ENCODE data around the gene MYLK2. TPM values are rescaled to one million over a fixed set of nuclear protein-coding genes. Genes with fewer than 3 reads are reported as not detected.

The MYLK2 gene
- total and polyA plus RNA-seq, 2 of the 4 experiments (the other 2 are of a cell fraction): 0.18 to 0.27 TPM

DNA sequence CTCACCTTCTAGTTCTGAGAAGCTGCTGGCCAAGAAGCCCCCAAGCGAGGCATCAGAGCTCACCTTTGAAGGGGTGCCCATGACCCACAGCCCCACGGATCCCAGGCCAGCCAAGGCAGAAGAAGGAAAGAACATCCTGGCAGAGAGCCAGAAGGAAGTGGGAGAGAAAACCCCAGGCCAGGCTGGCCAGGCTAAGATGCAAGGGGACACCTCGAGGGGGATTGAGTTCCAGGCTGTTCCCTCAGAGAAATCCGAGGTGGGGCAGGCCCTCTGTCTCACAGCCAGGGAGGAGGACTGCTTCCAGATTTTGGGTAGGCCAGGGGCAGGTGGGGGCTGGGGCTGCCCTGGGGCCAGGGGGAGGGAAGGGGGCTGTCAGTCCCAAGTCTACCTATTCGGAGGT, 2.3 kb downstream of the MYLK2 start:
- H3K4ac ChIP-seq (ENCODE audit: low read depth, low read length): no peak overlapping the region
- no TSS peak for BruUV-seq (replicated peaks)
- H2AK9ac ChIP-seq (replicated peaks; ENCODE audit: low read depth, low read length, poor library complexity): no peak overlapping the region
- no peaks in the 10 kb centered on the region for H3K27me3 ChIP-seq (ENCODE audit: control insufficient read depth, insufficient read depth, low read length)
- ChIA-PET CTCF (interaction anchor here (0.6 kb wide), 1 partner anchor 249 kb away, joined by 3 read pairs; no protein-coding TSS in a partner anchor), POLR2A (ENCODE audit: unreplicated experiment) (no interaction called here)
- no peak overlapping the region for H3K4me3 ChIP-seq (ENCODE audit: insufficient read depth, low read depth, low read length)
- H3K79me1 ChIP-seq (ENCODE audit: low read depth in 1 of 2, low read length in 2 of 2): no peaks in the 10 kb centered on the region; a peak in 1 of 4 replicates
- no peak overlapping the region for H4K91ac ChIP-seq (ENCODE audit: insufficient read depth, low read depth, low read length)
- no peak overlapping the region for H4K8ac ChIP-seq (ENCODE audit: low read depth in 2 of 2, low read length in 2 of 2)
- H3K14ac ChIP-seq (replicated peaks; ENCODE audit: low read depth, low read length): no peak overlapping the region
- no peak overlapping the region for H3K4me2 ChIP-seq (ENCODE audit: low read depth, low read length)
- H3K56ac ChIP-seq (ENCODE audit: extremely low read depth, insufficient read depth, low read length): no peak overlapping the region
- H2BK15ac ChIP-seq (ENCODE audit: low read depth, low read length): no peak overlapping the region
- no peak overlapping the region for H2BK5ac ChIP-seq (ENCODE audit: low read depth, low read length, poor library complexity, severe bottlenecking)
- no peak overlapping the region for H2AK5ac ChIP-seq (ENCODE audit: low read depth, low read length)
- no peaks in the 10 kb centered on the region for H3K4me1 ChIP-seq (ENCODE audit: control insufficient read depth, insufficient read depth, low read length)
- ATAC-seq (ENCODE audit: low read depth) (no peak), DNase-seq (no peak)
- no peaks in the 10 kb centered on the region for H3K9me1 ChIP-seq (ENCODE audit: insufficient read depth, low read length)
- H4K5ac ChIP-seq (ENCODE audit: low read depth, low read length): no peak overlapping the region
- H3K36me3 ChIP-seq (ENCODE audit: control insufficient read depth, insufficient read depth, low read length): no peaks in the 10 kb centered on the region
- H4K20me1 ChIP-seq (ENCODE audit: insufficient read depth, low read length): no peaks in the 10 kb centered on the region
- WGBS, 2 experiments (ENCODE audit: extremely low coverage in 2 of 2, insufficient read length in 1 of 2): 29% methylated on average over 1 of the region's 5 CpGs; no CpG with 5 or more reads in 1 of the 2 experiments
- no peak overlapping the region for H2AFZ ChIP-seq (replicated peaks; ENCODE audit: low read length, poor library complexity)
- no peak overlapping the region for H3K27ac ChIP-seq (ENCODE audit: insufficient read depth, low read length)
- H2BK20ac ChIP-seq (ENCODE audit: low read depth, low read length): no peak overlapping the region
- TF ChIP-seq CEBPB (IDR thresholded peaks at IDR 0.05; ENCODE audit: low read depth, low read length): no peak
- TF ChIP-seq POLR2A (IDR thresholded peaks at IDR 0.05; ENCODE audit: low read depth, low read length): no peak
- TF ChIP-seq FOS (IDR thresholded peaks at IDR 0.05; ENCODE audit: low read depth, low read length): no peak
- no peak for TF ChIP-seq RFX5 (IDR thresholded peaks at IDR 0.05; ENCODE audit: low read depth, low read length)
- TF ChIP-seq NFE2L2 (IDR thresholded peaks at IDR 0.05; ENCODE audit: low read depth, low read length): no peak
- TF ChIP-seq, protein P1, sequence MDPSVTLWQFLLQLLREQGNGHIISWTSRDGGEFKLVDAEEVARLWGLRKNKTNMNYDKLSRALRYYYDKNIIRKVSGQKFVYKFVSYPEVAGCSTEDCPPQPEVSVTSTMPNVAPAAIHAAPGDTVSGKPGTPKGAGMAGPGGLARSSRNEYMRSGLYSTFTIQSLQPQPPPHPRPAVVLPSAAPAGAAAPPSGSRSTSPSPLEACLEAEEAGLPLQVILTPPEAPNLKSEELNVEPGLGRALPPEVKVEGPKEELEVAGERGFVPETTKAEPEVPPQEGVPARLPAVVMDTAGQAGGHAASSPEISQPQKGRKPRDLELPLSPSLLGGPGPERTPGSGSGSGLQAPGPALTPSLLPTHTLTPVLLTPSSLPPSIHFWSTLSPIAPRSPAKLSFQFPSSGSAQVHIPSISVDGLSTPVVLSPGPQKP (IDR thresholded peaks at IDR 0.05; ENCODE audit: borderline replicate concordance, low read depth, low read length): no peak
- TF ChIP-seq, protein P2, sequence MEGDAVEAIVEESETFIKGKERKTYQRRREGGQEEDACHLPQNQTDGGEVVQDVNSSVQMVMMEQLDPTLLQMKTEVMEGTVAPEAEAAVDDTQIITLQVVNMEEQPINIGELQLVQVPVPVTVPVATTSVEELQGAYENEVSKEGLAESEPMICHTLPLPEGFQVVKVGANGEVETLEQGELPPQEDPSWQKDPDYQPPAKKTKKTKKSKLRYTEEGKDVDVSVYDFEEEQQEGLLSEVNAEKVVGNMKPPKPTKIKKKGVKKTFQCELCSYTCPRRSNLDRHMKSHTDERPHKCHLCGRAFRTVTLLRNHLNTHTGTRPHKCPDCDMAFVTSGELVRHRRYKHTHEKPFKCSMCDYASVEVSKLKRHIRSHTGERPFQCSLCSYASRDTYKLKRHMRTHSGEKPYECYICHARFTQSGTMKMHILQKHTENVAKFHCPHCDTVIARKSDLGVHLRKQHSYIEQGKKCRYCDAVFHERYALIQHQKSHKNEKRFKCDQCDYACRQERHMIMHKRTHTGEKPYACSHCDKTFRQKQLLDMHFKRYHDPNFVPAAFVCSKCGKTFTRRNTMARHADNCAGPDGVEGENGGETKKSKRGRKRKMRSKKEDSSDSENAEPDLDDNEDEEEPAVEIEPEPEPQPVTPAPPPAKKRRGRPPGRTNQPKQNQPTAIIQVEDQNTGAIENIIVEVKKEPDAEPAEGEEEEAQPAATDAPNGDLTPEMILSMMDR (conservative IDR thresholded peaks at IDR 0.05; ENCODE audit: low read depth, low read length): no peak
- no peak for TF ChIP-seq RCOR1 (IDR thresholded peaks at IDR 0.05; ENCODE audit: insufficient replicate concordance, low read length)
- no peak for TF ChIP-seq MXI1 (IDR thresholded peaks at IDR 0.05; ENCODE audit: borderline replicate concordance, low read depth, low read length)
- TF ChIP-seq MAFK (IDR thresholded peaks at IDR 0.05; ENCODE audit: low read depth, low read length): no peak
- TF ChIP-seq, protein P3, sequence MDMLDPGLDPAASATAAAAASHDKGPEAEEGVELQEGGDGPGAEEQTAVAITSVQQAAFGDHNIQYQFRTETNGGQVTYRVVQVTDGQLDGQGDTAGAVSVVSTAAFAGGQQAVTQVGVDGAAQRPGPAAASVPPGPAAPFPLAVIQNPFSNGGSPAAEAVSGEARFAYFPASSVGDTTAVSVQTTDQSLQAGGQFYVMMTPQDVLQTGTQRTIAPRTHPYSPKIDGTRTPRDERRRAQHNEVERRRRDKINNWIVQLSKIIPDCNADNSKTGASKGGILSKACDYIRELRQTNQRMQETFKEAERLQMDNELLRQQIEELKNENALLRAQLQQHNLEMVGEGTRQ (IDR thresholded peaks at IDR 0.05; ENCODE audit: low read depth, low read length): no peak
- TF ChIP-seq CHD1 (IDR thresholded peaks at IDR 0.05; ENCODE audit: low read depth, low read length): no peak
- no peak for TF ChIP-seq RAD21 (IDR thresholded peaks at IDR 0.05; ENCODE audit: low read length)
- no peak for TF ChIP-seq BHLHE40 (IDR thresholded peaks at IDR 0.05; ENCODE audit: low read depth, low read length)
- TF ChIP-seq MAZ (IDR thresholded peaks at IDR 0.05; ENCODE audit: borderline replicate concordance, low read depth, low read length): no peak
- intact Hi-C loops (cut with micrococcal nuclease): loop anchor here (5.0 kb wide), 1 partner anchor 386 kb away; the partner anchor contains the start of genes PLAGL2 and POFUT1
- H3K18ac ChIP-seq (ENCODE audit: low read depth, low read length): no peak overlapping the region
- H3K9me3 ChIP-seq (ENCODE audit: control insufficient read depth, insufficient read depth, low read length): no peaks in the 10 kb centered on the region
- dilution Hi-C loops (cut with HindIII; ENCODE audit: low sequenced_read_pairs, unreplicated experiment): no loop called here
- H2BK120ac ChIP-seq (ENCODE audit: low read depth, low read length): no peak overlapping the region
- in situ Hi-C loops (cut with MboI; ENCODE audit: low sequenced_read_pairs): loop anchor here (5.0 to 10.0 kb wide), 2 partner anchors 133 to 211 kb away; partner anchors contain the start of gene PDRG1
- no peak overlapping the region for H3K23ac ChIP-seq (ENCODE audit: low read depth, low read length)
- no peak overlapping the region for H3K9ac ChIP-seq (ENCODE audit: low read depth, low read length)

All from IMR-90 (cell line).